Keratinocyte (primary cell): Measurements from ENCODE around the gene RGL1.

ENCODE experiments used
- EZH2 ChIP-seq: IDR thresholded peaks from one replicate; pipeline ENCODE4 v1.6.1; 2012; ENCODE audit warnings: inconsistent platforms, mild to moderate bottlenecking, low read length, moderate library complexity
- TF ChIP-seq, protein P1 (sequence below), 3 experiments: IDR thresholded peaks in 1 of 3; conservative IDR thresholded peaks in 1 of 3; optimal IDR thresholded peaks in 1 of 3; 2 replicates in 2 of 3; 3 replicates in 1 of 3; pipeline versions ENCODE3 to v1.5.1; 2011; ENCODE audit warnings: low read length in 3 of 3, mild to moderate bottlenecking in 3 of 3, moderate library complexity in 2 of 3, control low read depth in 1 of 3, inconsistent platforms in 1 of 3; ENCODE audit not compliant: insufficient read depth in 2 of 3; ENCODE audit errors: extremely low read depth in 1 of 3

DNA sequence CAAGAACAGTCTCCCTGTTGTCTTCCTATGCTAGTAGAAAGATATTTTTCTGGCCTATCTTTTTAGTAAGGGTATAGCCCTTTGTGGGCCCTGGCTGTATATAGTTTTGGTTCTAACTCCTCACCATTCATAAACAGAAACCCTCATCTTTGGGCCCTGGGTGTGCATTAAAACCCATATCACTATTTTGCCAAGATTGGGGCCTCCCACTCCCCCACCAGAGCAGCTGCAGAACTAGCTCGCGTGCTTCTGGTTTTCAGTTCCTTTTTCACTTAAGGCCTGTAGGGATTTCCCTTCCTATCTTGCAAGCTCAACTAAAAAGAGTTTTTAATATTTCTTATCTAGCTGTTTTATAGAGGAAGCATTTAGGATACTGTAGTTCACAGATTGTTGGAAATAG, 106.4 kb downstream of the RGL1 start:
- no peak for TF ChIP-seq EZH2
- TF ChIP-seq, protein P1, sequence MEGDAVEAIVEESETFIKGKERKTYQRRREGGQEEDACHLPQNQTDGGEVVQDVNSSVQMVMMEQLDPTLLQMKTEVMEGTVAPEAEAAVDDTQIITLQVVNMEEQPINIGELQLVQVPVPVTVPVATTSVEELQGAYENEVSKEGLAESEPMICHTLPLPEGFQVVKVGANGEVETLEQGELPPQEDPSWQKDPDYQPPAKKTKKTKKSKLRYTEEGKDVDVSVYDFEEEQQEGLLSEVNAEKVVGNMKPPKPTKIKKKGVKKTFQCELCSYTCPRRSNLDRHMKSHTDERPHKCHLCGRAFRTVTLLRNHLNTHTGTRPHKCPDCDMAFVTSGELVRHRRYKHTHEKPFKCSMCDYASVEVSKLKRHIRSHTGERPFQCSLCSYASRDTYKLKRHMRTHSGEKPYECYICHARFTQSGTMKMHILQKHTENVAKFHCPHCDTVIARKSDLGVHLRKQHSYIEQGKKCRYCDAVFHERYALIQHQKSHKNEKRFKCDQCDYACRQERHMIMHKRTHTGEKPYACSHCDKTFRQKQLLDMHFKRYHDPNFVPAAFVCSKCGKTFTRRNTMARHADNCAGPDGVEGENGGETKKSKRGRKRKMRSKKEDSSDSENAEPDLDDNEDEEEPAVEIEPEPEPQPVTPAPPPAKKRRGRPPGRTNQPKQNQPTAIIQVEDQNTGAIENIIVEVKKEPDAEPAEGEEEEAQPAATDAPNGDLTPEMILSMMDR (optimal IDR thresholded peaks at IDR 0.05 in 1 of 3, IDR thresholded peaks at IDR 0.05 in 1 of 3, conservative IDR thresholded peaks at IDR 0.05 in 1 of 3; ENCODE audit: extremely low read depth in 1 of 3, insufficient read depth in 2 of 3, low read length in 3 of 3): no peak
